ENCODE data around the gene MEIS2.

GRCh38 chr15:36914960-36915808 is 185.2 kb downstream of the MEIS2 start:
- TF ChIP-seq EZH2 (IDR thresholded peaks at IDR 0.05; ENCODE audit: borderline replicate concordance, low read depth, low read length, poor library complexity, severe bottlenecking), result no peak
- TF ChIP-seq, protein P1, sequence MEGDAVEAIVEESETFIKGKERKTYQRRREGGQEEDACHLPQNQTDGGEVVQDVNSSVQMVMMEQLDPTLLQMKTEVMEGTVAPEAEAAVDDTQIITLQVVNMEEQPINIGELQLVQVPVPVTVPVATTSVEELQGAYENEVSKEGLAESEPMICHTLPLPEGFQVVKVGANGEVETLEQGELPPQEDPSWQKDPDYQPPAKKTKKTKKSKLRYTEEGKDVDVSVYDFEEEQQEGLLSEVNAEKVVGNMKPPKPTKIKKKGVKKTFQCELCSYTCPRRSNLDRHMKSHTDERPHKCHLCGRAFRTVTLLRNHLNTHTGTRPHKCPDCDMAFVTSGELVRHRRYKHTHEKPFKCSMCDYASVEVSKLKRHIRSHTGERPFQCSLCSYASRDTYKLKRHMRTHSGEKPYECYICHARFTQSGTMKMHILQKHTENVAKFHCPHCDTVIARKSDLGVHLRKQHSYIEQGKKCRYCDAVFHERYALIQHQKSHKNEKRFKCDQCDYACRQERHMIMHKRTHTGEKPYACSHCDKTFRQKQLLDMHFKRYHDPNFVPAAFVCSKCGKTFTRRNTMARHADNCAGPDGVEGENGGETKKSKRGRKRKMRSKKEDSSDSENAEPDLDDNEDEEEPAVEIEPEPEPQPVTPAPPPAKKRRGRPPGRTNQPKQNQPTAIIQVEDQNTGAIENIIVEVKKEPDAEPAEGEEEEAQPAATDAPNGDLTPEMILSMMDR (conservative IDR thresholded peaks at IDR 0.05; ENCODE audit: low read depth, low read length), result no peak

All from A673 (cell line).